DOHH2 (cell line): ENCODE results near the gene TGFB2.

Source experiments
- CTCF ChIP-seq: fragments of 200-600 bp; sonication (generic); IDR thresholded peaks from one replicate; pipeline ENCODE4 v1.5.1; 2014; ENCODE audit warnings: antibody characterized with exemption, mild to moderate bottlenecking, low read depth, low read length; ENCODE audit not compliant: poor library complexity, severe bottlenecking
- EZH2phosphoT487 ChIP-seq: fragments of 200-600 bp; sonication (generic); IDR thresholded peaks from 2 replicates; pipeline ENCODE4 v1.6.1; 2017; ENCODE audit warnings: borderline replicate concordance, mild to moderate bottlenecking, antibody characterized with exemption, low read length, moderate library complexity, mixed read lengths

- TF ChIP-seq CTCF (no peak), EZH2phosphoT487 (no peak)
These were observed 43.9 kb upstream of the TGFB2 start for GRCh38 chr1:218301217-218301616.
